MM.1S (cell line): ENCODE measurements around the gene DUOXA1.

Source experiments
- DNase-seq: peaks from one replicate; pipeline ENCODE4 v3.0.0-alpha.2; 2015
- H2AFZ ChIP-seq: fragments of 300-600 bp; sonication (generic); 2 replicates; pipeline ENCODE4 v1.6.0; 2016; ENCODE audit warnings: antibody characterized with exemption, low read length
- H3F3A ChIP-seq: fragments of 300-600 bp; sonication (generic); 2 replicates; pipeline ENCODE4 v1.6.1; 2016; ENCODE audit warnings: mild to moderate bottlenecking, antibody characterized with exemption, low read length, moderate library complexity, mixed read lengths; ENCODE audit not compliant: insufficient read depth
- H3K27ac ChIP-seq: fragments of 300-600 bp; sonication (generic); 2 replicates; pipeline ENCODE4 v1.5.1; 2016; ENCODE audit warnings: mild to moderate bottlenecking, low read length
- H3K27me3 ChIP-seq: fragments of 300-600 bp; sonication (generic); replicated peaks from 2 replicates; pipeline ENCODE4 v1.6.0; 2016; ENCODE audit warnings: low read length; ENCODE audit not compliant: insufficient read depth
- H3K36me3 ChIP-seq: fragments of 300-600 bp; sonication (generic); replicated peaks from 2 replicates; pipeline ENCODE4 v1.6.1; 2016; ENCODE audit warnings: mild to moderate bottlenecking, low read length, mixed read lengths; ENCODE audit not compliant: insufficient read depth
- H3K4me1 ChIP-seq: fragments of 300-600 bp; sonication (generic); 2 replicates; pipeline ENCODE4 v1.6.1; 2016; ENCODE audit warnings: low read length, mixed read lengths
- H3K4me2 ChIP-seq: fragments of 300-600 bp; sonication (generic); 2 replicates; pipeline ENCODE4 v1.6.0; 2016; ENCODE audit warnings: low read depth, low read length
- H3K4me3 ChIP-seq: fragments of 300-600 bp; sonication (generic); 2 replicates; pipeline ENCODE4 v1.5.1; 2016; ENCODE audit warnings: low read length, mixed read lengths
- H3K79me2 ChIP-seq: fragments of 300-600 bp; sonication (generic); 2 replicates; pipeline ENCODE4 v1.6.1; 2016; ENCODE audit warnings: mixed run types, low read length, mixed read lengths
- H3K9ac ChIP-seq: fragments of 300-600 bp; sonication (generic); 2 replicates; pipeline ENCODE4 v1.6.1; 2016; ENCODE audit warnings: low read length, mixed read lengths
- H3K9me2 ChIP-seq: fragments of 300-600 bp; sonication (generic); replicated peaks from 2 replicates; pipeline ENCODE4 v1.6.1; 2016; ENCODE audit warnings: mild to moderate bottlenecking, low read length, mixed read lengths; ENCODE audit not compliant: insufficient read depth
- H3K9me3 ChIP-seq: fragments of 300-600 bp; sonication (generic); replicated peaks from 2 replicates; pipeline ENCODE4 v1.6.1; 2016; ENCODE audit warnings: mild to moderate bottlenecking, low read length, mixed read lengths; ENCODE audit not compliant: insufficient read depth
- H4K20me1 ChIP-seq: fragments of 300-600 bp; sonication (generic); 2 replicates; pipeline ENCODE4 v1.6.1; 2016; ENCODE audit warnings: mild to moderate bottlenecking, low read length, moderate library complexity, mixed read lengths; ENCODE audit not compliant: insufficient read depth
- CTCF ChIP-seq: fragments of 300-600 bp; sonication (generic); IDR thresholded peaks from 2 replicates; pipeline ENCODE4 v1.5.1; 2016; ENCODE audit warnings: antibody characterized with exemption, low read length, mixed read lengths
- EZH2 ChIP-seq: fragments of 300-600 bp; sonication (generic); optimal IDR thresholded peaks from 2 replicates; pipeline ENCODE3; 2017; ENCODE audit warnings: low read depth, mild to moderate bottlenecking, antibody characterized with exemption, low read length, mixed read lengths
- EZH2phosphoT487 ChIP-seq: fragments of 300-600 bp; sonication (generic); IDR thresholded peaks from 2 replicates; pipeline ENCODE4 v1.6.1; 2018; ENCODE audit warnings: antibody characterized with exemption, low read length

DUOXA1 gene

GRCh38 chr15:45101749-45102148, 27.9 kb downstream of the DUOXA1 start:
- no peaks in the 10 kb centered on the region for H4K20me1 ChIP-seq
- DNase-seq = no peak
- no peak overlapping the region for H3K9ac ChIP-seq

GRCh38 chr15:45100884-45101625, 28.6 kb downstream of the DUOXA1 start:
- Histone ChIP-seq H3K9me3 (no peaks in the 10 kb centered on the region), H3K79me2 (no peaks in the 10 kb centered on the region), H3K4me1 (no peaks in the 10 kb centered on the region), H3K36me3 (no peaks in the 10 kb centered on the region), H2AFZ (no peak overlapping the region), H3K9me2 (no peaks in the 10 kb centered on the region), H3F3A (no peaks in the 10 kb centered on the region), H3K9ac (no peak overlapping the region), H3K27ac (no peak overlapping the region), H4K20me1 (no peaks in the 10 kb centered on the region), H3K4me2 (no peak overlapping the region), H3K27me3 (no peaks in the 10 kb centered on the region), H3K4me3 (no peak overlapping the region)
- no peak for DNase-seq
- TF ChIP-seq EZH2phosphoT487 (no peak), CTCF (no peak), EZH2 (no peak)

More at GRCh38 chr15:45101749-45102148, 27.9 kb downstream of the DUOXA1 start:
- H3K27me3 ChIP-seq = no peaks in the 10 kb centered on the region
- no peak overlapping the region for H3K27ac ChIP-seq
- H3K4me3 ChIP-seq = no peak overlapping the region
- H2AFZ ChIP-seq = no peak overlapping the region
- H3K36me3 ChIP-seq = no peaks in the 10 kb centered on the region
- no peak overlapping the region for H3K4me2 ChIP-seq
- no peaks in the 10 kb centered on the region for H3K79me2 ChIP-seq
- no peaks in the 10 kb centered on the region for H3K4me1 ChIP-seq
- TF ChIP-seq EZH2 (no peak), CTCF (no peak), EZH2phosphoT487 (no peak)
- no peaks in the 10 kb centered on the region for H3K9me2 ChIP-seq
- no peaks in the 10 kb centered on the region for H3F3A ChIP-seq
- no peaks in the 10 kb centered on the region for H3K9me3 ChIP-seq

- Histone ChIP-seq H3K27me3 (no peaks in the 10 kb centered on the region), H3K79me2 (no peaks in the 10 kb centered on the region), H3K4me3 (no peak overlapping the region), H3K27ac (no peak overlapping the region), H2AFZ (no peak overlapping the region), H3K36me3 (no peaks in the 10 kb centered on the region), H4K20me1 (no peaks in the 10 kb centered on the region), H3K4me2 (no peak overlapping the region), H3K9ac (no peak overlapping the region), H3K9me2 (no peaks in the 10 kb centered on the region), H3K9me3 (no peaks in the 10 kb centered on the region), H3F3A (no peaks in the 10 kb centered on the region), H3K4me1 (no peaks in the 10 kb centered on the region)
- TF ChIP-seq EZH2phosphoT487 (no peak), EZH2 (no peak), CTCF (no peak)
- DNase-seq = no peak
Observed at GRCh38 chr15:45099549-45100165, 30.0 kb downstream of the DUOXA1 start.
